Measurements from ENCODE around the gene LHFPL3.
"Not testable (repeated sequence)": the region's sequence is repeated elsewhere in the genome, so short reads cannot be mapped to it uniquely, and the experiment has no call there.

The LHFPL3 gene

GRCh38 chr7:104497379-104497967, 169.1 kb downstream of the LHFPL3 start:
- no peak for DNase-seq

- no peak for DNase-seq
These were observed 171.6 kb downstream of the LHFPL3 start for GRCh38 chr7:104499975-104500374.

GRCh38 chr7:104509874-104510273, 181.5 kb downstream of the LHFPL3 start:
- no peak for DNase-seq

GRCh38 chr7:104524853-104525252, 196.4 kb downstream of the LHFPL3 start:
- DNase-seq, result no peak

GRCh38 chr7:104528142-104528541, 199.7 kb downstream of the LHFPL3 start:
- DNase-seq, result no peak

- DNase-seq, result no peak
These were observed 201.2 kb downstream of the LHFPL3 start for GRCh38 chr7:104529567-104529966.

GRCh38 chr7:104530251-104530650, 201.8 kb downstream of the LHFPL3 start:
- no peak for DNase-seq

- DNase-seq, result no peak
These were observed 205.7 kb downstream of the LHFPL3 start for GRCh38 chr7:104534149-104534548.

GRCh38 chr7:104535841-104536240, 207.4 kb downstream of the LHFPL3 start:
- no peak for DNase-seq

GRCh38 chr7:104536956-104537355, 208.6 kb downstream of the LHFPL3 start:
- DNase-seq, result no peak

GRCh38 chr7:104538152-104538551, 209.7 kb downstream of the LHFPL3 start:
- no peak for DNase-seq

- no peak for DNase-seq
These were observed 213.5 kb downstream of the LHFPL3 start for GRCh38 chr7:104541897-104542296.

GRCh38 chr7:104548861-104549260, 220.5 kb downstream of the LHFPL3 start:
- no peak for DNase-seq

GRCh38 chr7:104550362-104550761, 222.0 kb downstream of the LHFPL3 start:
- DNase-seq, result no peak

GRCh38 chr7:104551226-104551625, 222.8 kb downstream of the LHFPL3 start:
- DNase-seq, result no peak

- DNase-seq, result no peak
These were observed 223.7 kb downstream of the LHFPL3 start for GRCh38 chr7:104552102-104552501.

- no peak for DNase-seq
These were observed 224.7 kb downstream of the LHFPL3 start for GRCh38 chr7:104553074-104553473.

GRCh38 chr7:104563350-104563901, 235.0 kb downstream of the LHFPL3 start:
- DNase-seq, result not testable (repeated sequence)

GRCh38 chr7:104569751-104570150, 241.3 kb downstream of the LHFPL3 start:
- no peak for DNase-seq

GRCh38 chr7:104572554-104572953, 244.2 kb downstream of the LHFPL3 start:
- no peak for DNase-seq

GRCh38 chr7:104584620-104585019, 256.2 kb downstream of the LHFPL3 start:
- DNase-seq, result no peak

- not testable (repeated sequence) for DNase-seq
These were observed 267.2 kb downstream of the LHFPL3 start for GRCh38 chr7:104595591-104595990.

GRCh38 chr7:104603957-104604356, 275.6 kb downstream of the LHFPL3 start:
- DNase-seq, result no peak

GRCh38 chr7:104604706-104605105, 276.3 kb downstream of the LHFPL3 start:
- DNase-seq, result no peak

- no peak for DNase-seq
These were observed 292.9 kb downstream of the LHFPL3 start for GRCh38 chr7:104621321-104621720.

All from NCI-H748 treated with DMSO at 0.1 percent for 48 hours (cell line).